Measurements from ENCODE around the gene TOMM40L. TPM values are rescaled to one million over a fixed set of nuclear protein-coding genes. Genes with fewer than 3 reads are reported as not detected.

TOMM40L gene
- total RNA-seq, 1 donor from 2014 or later: 8.6 TPM

GRCh38 chr1:161230762-161231161 is 4.9 kb downstream of the TOMM40L start:
- peaks cover 2% of the 10 kb centered on the region for H3K27me3 Mint-ChIP-seq (ENCODE audit: unreplicated experiment)
- TF ChIP-seq CTCF (IDR thresholded peaks at IDR 0.05): no peak
- H3K27ac Mint-ChIP-seq (ENCODE audit: unreplicated experiment): no peak overlapping the region
- H3K36me3 Mint-ChIP-seq (ENCODE audit: unreplicated experiment): peaks cover 7% of the 10 kb centered on the region
- H3K4me3 Mint-ChIP-seq (ENCODE audit: unreplicated experiment): no peak overlapping the region
- H3K9me3 Mint-ChIP-seq (ENCODE audit: unreplicated experiment): no peaks in the 10 kb centered on the region
- peaks cover 18% of the 10 kb centered on the region for H3K4me1 Mint-ChIP-seq (ENCODE audit: unreplicated experiment)
- DNase-seq (ENCODE audit: extremely low spot score, unreplicated experiment): no peak

- no peak for DNase-seq (ENCODE audit: extremely low spot score, unreplicated experiment)
- H3K9me3 Mint-ChIP-seq (ENCODE audit: unreplicated experiment): no peaks in the 10 kb centered on the region
Observed at GRCh38 chr1:161233102-161233501, 7.2 kb downstream of the TOMM40L start.

GRCh38 chr1:161235957-161236775 is 10.3 kb downstream of the TOMM40L start:
- Mint-ChIP-seq H3K4me3 (ENCODE audit: unreplicated experiment) (no peak overlapping the region), H3K27me3 (ENCODE audit: unreplicated experiment) (peaks cover 18% of the 10 kb centered on the region), H3K9me3 (ENCODE audit: unreplicated experiment) (no peaks in the 10 kb centered on the region), H3K27ac (ENCODE audit: unreplicated experiment) (no peak overlapping the region), H3K4me1 (ENCODE audit: unreplicated experiment) (no peaks in the 10 kb centered on the region), H3K36me3 (ENCODE audit: unreplicated experiment) (no peaks in the 10 kb centered on the region)
- DNase-seq (ENCODE audit: extremely low spot score, unreplicated experiment): no peak
- no peak for TF ChIP-seq CTCF (IDR thresholded peaks at IDR 0.05)

More at GRCh38 chr1:161233102-161233501, 7.2 kb downstream of the TOMM40L start:
- Mint-ChIP-seq H3K4me1 (ENCODE audit: unreplicated experiment) (no peaks in the 10 kb centered on the region), H3K36me3 (ENCODE audit: unreplicated experiment) (peaks cover 7% of the 10 kb centered on the region), H3K27ac (ENCODE audit: unreplicated experiment) (no peak overlapping the region), H3K27me3 (ENCODE audit: unreplicated experiment) (peaks cover 6% of the 10 kb centered on the region), H3K4me3 (ENCODE audit: unreplicated experiment) (no peak overlapping the region)
- no peak for TF ChIP-seq CTCF (IDR thresholded peaks at IDR 0.05)

- Mint-ChIP-seq H3K27ac (ENCODE audit: unreplicated experiment) (no peak within 1 kb of the TSS), H3K36me3 (ENCODE audit: unreplicated experiment) (no peaks in the 10 kb centered on the region), H3K4me3 (ENCODE audit: unreplicated experiment) (no peak within 1 kb of the TSS), H3K27me3 (ENCODE audit: unreplicated experiment) (peaks cover 26% of the 10 kb centered on the region), H3K4me1 (ENCODE audit: unreplicated experiment) (no peaks in the 10 kb centered on the region), H3K9me3 (ENCODE audit: unreplicated experiment) (no peaks in the 10 kb centered on the region)
- no peak for TF ChIP-seq CTCF (IDR thresholded peaks at IDR 0.05)
- DNase-seq (ENCODE audit: extremely low spot score, unreplicated experiment): no peak
Observed at GRCh38 chr1:161238039-161238473, 12.2 kb downstream of the TOMM40L start, which contains the start of gene NR1I3. Gene NR1I3 (minus strand): TSS chr1:161238203. CDS start chr1:161236565, 1,638 bp downstream.

- H3K27ac Mint-ChIP-seq (ENCODE audit: unreplicated experiment): no peak overlapping the region
- H3K36me3 Mint-ChIP-seq (ENCODE audit: unreplicated experiment): no peaks in the 10 kb centered on the region
Observed at GRCh38 chr1:161241682-161242081, 15.8 kb downstream of the TOMM40L start.

More at GRCh38 chr1:161241682-161242081, 15.8 kb downstream of the TOMM40L start:
- Mint-ChIP-seq H3K9me3 (ENCODE audit: unreplicated experiment) (no peaks in the 10 kb centered on the region), H3K27me3 (ENCODE audit: unreplicated experiment) (peaks cover 26% of the 10 kb centered on the region), H3K4me3 (ENCODE audit: unreplicated experiment) (no peak overlapping the region), H3K4me1 (ENCODE audit: unreplicated experiment) (no peaks in the 10 kb centered on the region)
- no peak for TF ChIP-seq CTCF (IDR thresholded peaks at IDR 0.05)
- DNase-seq (ENCODE audit: extremely low spot score, unreplicated experiment): no peak
